WTC11 (cell line): ENCODE measurements around the gene PPP1R10. TPM values are rescaled to one million over a fixed set of nuclear protein-coding genes. Genes with fewer than 3 reads are reported as not detected.

Experiments used
- ATAC-seq: fragments of 200-7000 bp; cut with Tn5 transposase; 2 replicates; pipeline ENCODE4 v1.10.0; 2021; ENCODE audit warnings: mild to moderate bottlenecking, moderate library complexity
- CTCF ChIA-PET: fragments of 300-600 bp; sonication (Branson Sonifier 250); formaldehyde crosslinking; loops from one replicate; lab custom pipeline; 2021; ENCODE audit warnings: antibody characterized with exemption; lab: Charles Lee
- POLR2A ChIA-PET: fragments of 350-600 bp; sonication (Branson Sonifier 250); formaldehyde crosslinking; loops from one replicate; lab custom pipeline; 2021; ENCODE audit warnings: antibody characterized with exemption; lab: Charles Lee
- DNase-seq: peaks from one replicate; pipeline ENCODE4 v3.0.0; 2021; ENCODE audit warnings: low spot score
- H3K27ac Mint-ChIP-seq: 2 replicates; pipeline ENCODE4 v1.8.0; 2021; ENCODE audit warnings: mixed read lengths
- H3K27me3 Mint-ChIP-seq: 2 replicates; pipeline ENCODE4 v1.8.0; 2021; ENCODE audit warnings: low read depth, mild to moderate bottlenecking, moderate library complexity, mixed read lengths
- H3K36me3 Mint-ChIP-seq: 2 replicates; pipeline ENCODE4 v1.8.0; 2021; ENCODE audit warnings: mixed read lengths
- H3K4me1 Mint-ChIP-seq: 2 replicates; pipeline ENCODE4 v1.8.0; 2022; ENCODE audit warnings: mixed read lengths
- H3K4me3 Mint-ChIP-seq: 2 replicates; pipeline ENCODE4 v1.8.0; 2021; ENCODE audit warnings: mild to moderate bottlenecking, moderate library complexity, mixed read lengths
- H3K9me3 Mint-ChIP-seq: 2 replicates; pipeline ENCODE4 v1.8.0; 2021; ENCODE audit warnings: mixed read lengths
- AFF4 ChIP-seq: sonication (generic); formaldehyde crosslinking; IDR thresholded peaks from 2 replicates; pipeline ENCODE4 v1.8.1; 2023; ENCODE audit warnings: mild to moderate bottlenecking, missing genetic modification reagents, borderline replicate concordance
- CREM ChIP-seq: sonication (generic); formaldehyde crosslinking; IDR thresholded peaks from 2 replicates; pipeline ENCODE4 v1.8.1; 2022; ENCODE audit warnings: mild to moderate bottlenecking, missing genetic modification reagents, moderate library complexity
- EMX1 ChIP-seq: fragments of 250-450 bp; sonication (Bioruptor Pico); IDR thresholded peaks from 2 replicates; pipeline ENCODE4 v1.8.0; 2021; ENCODE audit warnings: mild to moderate bottlenecking
- ERG ChIP-seq: fragments of 250-450 bp; sonication (Bioruptor Pico); IDR thresholded peaks from 2 replicates; pipeline ENCODE4 v1.8.0; 2021; ENCODE audit warnings: mild to moderate bottlenecking
- ETV6 ChIP-seq: sonication (generic); formaldehyde crosslinking; IDR thresholded peaks from 2 replicates; pipeline ENCODE4 v1.8.1; 2022; ENCODE audit warnings: mild to moderate bottlenecking, missing genetic modification reagents
- FOXJ3 ChIP-seq: sonication (generic); formaldehyde crosslinking; IDR thresholded peaks from 2 replicates; pipeline ENCODE4 v1.9.0; 2021; ENCODE audit warnings: missing genetic modification reagents, mild to moderate bottlenecking, borderline replicate concordance
- GABPB1 ChIP-seq: sonication (generic); formaldehyde crosslinking; IDR thresholded peaks from 2 replicates; pipeline ENCODE4 v1.8.1; 2023; ENCODE audit warnings: mild to moderate bottlenecking, missing genetic modification reagents
- IRF2 ChIP-seq: sonication (generic); formaldehyde crosslinking; IDR thresholded peaks from 2 replicates; pipeline ENCODE4 v1.8.0; 2022; ENCODE audit warnings: low read depth, missing genetic modification reagents, borderline replicate concordance
- NFATC4 ChIP-seq: fragments of 250-450 bp; sonication (Bioruptor Pico); IDR thresholded peaks from 2 replicates; pipeline ENCODE4 v1.9.0; 2021; ENCODE audit warnings: mild to moderate bottlenecking
- NFE2L1 ChIP-seq: sonication (generic); formaldehyde crosslinking; IDR thresholded peaks from 2 replicates; pipeline ENCODE4 v1.8.1; 2023; ENCODE audit warnings: missing genetic modification reagents
- NR2C2 ChIP-seq: sonication (generic); formaldehyde crosslinking; IDR thresholded peaks from 2 replicates; pipeline ENCODE4 v1.8.0; 2022; ENCODE audit warnings: mild to moderate bottlenecking, missing genetic modification reagents
- OVOL2 ChIP-seq: fragments of 250-450 bp; sonication (Bioruptor Pico); IDR thresholded peaks from 2 replicates; pipeline ENCODE4 v1.9.0; 2021; ENCODE audit warnings: mild to moderate bottlenecking, borderline replicate concordance
- SMAD4 ChIP-seq: sonication (generic); formaldehyde crosslinking; IDR thresholded peaks from 2 replicates; pipeline ENCODE4 v1.8.0; 2022; ENCODE audit warnings: mild to moderate bottlenecking, missing genetic modification reagents
- SOX15 ChIP-seq: fragments of 250-450 bp; sonication (Bioruptor Pico); IDR thresholded peaks from 2 replicates; pipeline ENCODE4 v1.9.0; 2021; ENCODE audit warnings: mild to moderate bottlenecking
- SP1 ChIP-seq: sonication (generic); formaldehyde crosslinking; conservative IDR thresholded peaks from 2 replicates; pipeline ENCODE4 v1.8.1; 2022; ENCODE audit warnings: missing genetic modification reagents
- TP53 ChIP-seq: sonication (generic); formaldehyde crosslinking; IDR thresholded peaks from 2 replicates; pipeline ENCODE4 v1.8.1; 2023; ENCODE audit warnings: mild to moderate bottlenecking, missing genetic modification reagents
- ZNF138 ChIP-seq: sonication (generic); formaldehyde crosslinking; conservative IDR thresholded peaks from 2 replicates; pipeline ENCODE4 v1.8.1; 2022; ENCODE audit warnings: mild to moderate bottlenecking, moderate library complexity, missing genetic modification reagents
- ZNF396 ChIP-seq: fragments of 250-450 bp; sonication (Bioruptor Pico); IDR thresholded peaks from 2 replicates; pipeline ENCODE4 v1.8.0; 2021; ENCODE audit warnings: mild to moderate bottlenecking, moderate library complexity, borderline replicate concordance
- total RNA-seq: library from RNA; stranded (reverse); gene quantifications from 3 replicates; pipeline ENCODE4 v1.2.3, GENCODE V29; 2021
- TF ChIP-seq, protein P1 (sequence below): sonication (generic); formaldehyde crosslinking; IDR thresholded peaks from 2 replicates; pipeline ENCODE4 v1.8.0; 2022; ENCODE audit warnings: missing genetic modification reagents
- TF ChIP-seq, protein P2 (sequence below): sonication (generic); formaldehyde crosslinking; IDR thresholded peaks from 2 replicates; pipeline ENCODE4 v1.8.1; 2022; ENCODE audit warnings: low read depth, missing genetic modification reagents, borderline replicate concordance
- TF ChIP-seq, protein P3 (sequence below): sonication (generic); formaldehyde crosslinking; IDR thresholded peaks from 2 replicates; pipeline ENCODE4 v1.8.0; 2023; ENCODE audit warnings: mild to moderate bottlenecking, missing genetic modification reagents

Gene PPP1R10
- total RNA-seq, 1 experiment from 2014 or later: 83.1 TPM

- TF ChIP-seq, protein P1, sequence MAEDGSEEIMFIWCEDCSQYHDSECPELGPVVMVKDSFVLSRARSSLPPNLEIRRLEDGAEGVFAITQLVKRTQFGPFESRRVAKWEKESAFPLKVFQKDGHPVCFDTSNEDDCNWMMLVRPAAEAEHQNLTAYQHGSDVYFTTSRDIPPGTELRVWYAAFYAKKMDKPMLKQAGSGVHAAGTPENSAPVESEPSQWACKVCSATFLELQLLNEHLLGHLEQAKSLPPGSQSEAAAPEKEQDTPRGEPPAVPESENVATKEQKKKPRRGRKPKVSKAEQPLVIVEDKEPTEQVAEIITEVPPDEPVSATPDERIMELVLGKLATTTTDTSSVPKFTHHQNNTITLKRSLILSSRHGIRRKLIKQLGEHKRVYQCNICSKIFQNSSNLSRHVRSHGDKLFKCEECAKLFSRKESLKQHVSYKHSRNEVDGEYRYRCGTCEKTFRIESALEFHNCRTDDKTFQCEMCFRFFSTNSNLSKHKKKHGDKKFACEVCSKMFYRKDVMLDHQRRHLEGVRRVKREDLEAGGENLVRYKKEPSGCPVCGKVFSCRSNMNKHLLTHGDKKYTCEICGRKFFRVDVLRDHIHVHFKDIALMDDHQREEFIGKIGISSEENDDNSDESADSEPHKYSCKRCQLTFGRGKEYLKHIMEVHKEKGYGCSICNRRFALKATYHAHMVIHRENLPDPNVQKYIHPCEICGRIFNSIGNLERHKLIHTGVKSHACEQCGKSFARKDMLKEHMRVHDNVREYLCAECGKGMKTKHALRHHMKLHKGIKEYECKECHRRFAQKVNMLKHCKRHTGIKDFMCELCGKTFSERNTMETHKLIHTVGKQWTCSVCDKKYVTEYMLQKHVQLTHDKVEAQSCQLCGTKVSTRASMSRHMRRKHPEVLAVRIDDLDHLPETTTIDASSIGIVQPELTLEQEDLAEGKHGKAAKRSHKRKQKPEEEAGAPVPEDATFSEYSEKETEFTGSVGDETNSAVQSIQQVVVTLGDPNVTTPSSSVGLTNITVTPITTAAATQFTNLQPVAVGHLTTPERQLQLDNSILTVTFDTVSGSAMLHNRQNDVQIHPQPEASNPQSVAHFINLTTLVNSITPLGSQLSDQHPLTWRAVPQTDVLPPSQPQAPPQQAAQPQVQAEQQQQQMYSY (CRISPR knock-in tag): peak; percentile 43; the same call in 1 of the 2 replicates
- TF ChIP-seq SOX15 (CRISPR knock-in tag): no peak
- peak; percentile 89 for TF ChIP-seq CREM (CRISPR knock-in tag)
- peak; percentile 75 for TF ChIP-seq SP1 (CRISPR knock-in tag)
- TF ChIP-seq NFE2L1 (CRISPR knock-in tag): peak; percentile 15; the same call in 1 of the 2 replicates
- no peak for TF ChIP-seq SMAD4
- TF ChIP-seq ETV6: no peak
- peak; percentile 61 for TF ChIP-seq GABPB1
- TF ChIP-seq OVOL2 (CRISPR knock-in tag): no peak
- TF ChIP-seq TP53: no peak
- no peak for TF ChIP-seq ZNF396 (CRISPR knock-in tag)
- peak; percentile 81 for TF ChIP-seq NFATC4 (CRISPR knock-in tag)
- TF ChIP-seq NR2C2: peak; percentile 87
- TF ChIP-seq, protein P2, sequence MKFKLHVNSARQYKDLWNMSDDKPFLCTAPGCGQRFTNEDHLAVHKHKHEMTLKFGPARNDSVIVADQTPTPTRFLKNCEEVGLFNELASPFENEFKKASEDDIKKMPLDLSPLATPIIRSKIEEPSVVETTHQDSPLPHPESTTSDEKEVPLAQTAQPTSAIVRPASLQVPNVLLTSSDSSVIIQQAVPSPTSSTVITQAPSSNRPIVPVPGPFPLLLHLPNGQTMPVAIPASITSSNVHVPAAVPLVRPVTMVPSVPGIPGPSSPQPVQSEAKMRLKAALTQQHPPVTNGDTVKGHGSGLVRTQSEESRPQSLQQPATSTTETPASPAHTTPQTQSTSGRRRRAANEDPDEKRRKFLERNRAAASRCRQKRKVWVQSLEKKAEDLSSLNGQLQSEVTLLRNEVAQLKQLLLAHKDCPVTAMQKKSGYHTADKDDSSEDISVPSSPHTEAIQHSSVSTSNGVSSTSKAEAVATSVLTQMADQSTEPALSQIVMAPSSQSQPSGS (CRISPR knock-in tag): no peak
These were observed 9.7 kb upstream of the PPP1R10 start, which contains the start of gene ATAT1 (continued) for GRCh38 chr6:30626484-30627366.

DNA sequence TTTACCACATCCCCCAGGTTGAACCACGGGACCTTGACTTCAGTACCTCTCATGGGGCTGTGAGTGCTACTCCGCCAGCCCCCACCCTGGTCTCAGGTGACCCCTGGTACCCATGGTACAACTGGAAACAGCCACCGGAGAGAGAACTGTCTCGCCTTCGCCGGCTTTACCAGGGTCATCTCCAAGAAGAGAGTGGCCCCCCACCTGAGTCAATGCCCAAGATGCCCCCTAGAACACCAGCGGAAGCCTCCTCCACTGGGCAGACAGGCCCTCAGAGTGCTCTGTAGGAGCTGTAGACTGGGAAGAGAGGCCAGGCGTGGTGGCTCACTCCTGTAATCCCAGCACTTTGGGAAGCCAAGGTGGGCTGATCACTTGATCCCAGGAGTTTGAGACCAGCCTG, 8.5 kb upstream of the PPP1R10 start:
- Mint-ChIP-seq H3K4me3 (no peak overlapping the region), H3K27me3 (no peaks in the 10 kb centered on the region), H3K27ac (no peak overlapping the region), H3K36me3 (peaks cover 59% of the 10 kb centered on the region), H3K4me1 (peaks cover 14% of the 10 kb centered on the region), H3K9me3 (no peaks in the 10 kb centered on the region)
- CTCF ChIA-PET: interaction anchor here (0.9 to 1.4 kb wide), 5 partner anchors 8 to 105 kb away, joined by 3 to 6 read pairs (median 5); partner anchors contain the start of genes DHX16, MRPS18B and PPP1R10
- DNase-seq (no peak), ATAC-seq (no peak)
- POLR2A ChIA-PET: no interaction called here
- TF ChIP-seq EMX1 (CRISPR knock-in tag): no peak
- no peak for TF ChIP-seq ZNF138 (CRISPR knock-in tag)
- TF ChIP-seq, protein P3, sequence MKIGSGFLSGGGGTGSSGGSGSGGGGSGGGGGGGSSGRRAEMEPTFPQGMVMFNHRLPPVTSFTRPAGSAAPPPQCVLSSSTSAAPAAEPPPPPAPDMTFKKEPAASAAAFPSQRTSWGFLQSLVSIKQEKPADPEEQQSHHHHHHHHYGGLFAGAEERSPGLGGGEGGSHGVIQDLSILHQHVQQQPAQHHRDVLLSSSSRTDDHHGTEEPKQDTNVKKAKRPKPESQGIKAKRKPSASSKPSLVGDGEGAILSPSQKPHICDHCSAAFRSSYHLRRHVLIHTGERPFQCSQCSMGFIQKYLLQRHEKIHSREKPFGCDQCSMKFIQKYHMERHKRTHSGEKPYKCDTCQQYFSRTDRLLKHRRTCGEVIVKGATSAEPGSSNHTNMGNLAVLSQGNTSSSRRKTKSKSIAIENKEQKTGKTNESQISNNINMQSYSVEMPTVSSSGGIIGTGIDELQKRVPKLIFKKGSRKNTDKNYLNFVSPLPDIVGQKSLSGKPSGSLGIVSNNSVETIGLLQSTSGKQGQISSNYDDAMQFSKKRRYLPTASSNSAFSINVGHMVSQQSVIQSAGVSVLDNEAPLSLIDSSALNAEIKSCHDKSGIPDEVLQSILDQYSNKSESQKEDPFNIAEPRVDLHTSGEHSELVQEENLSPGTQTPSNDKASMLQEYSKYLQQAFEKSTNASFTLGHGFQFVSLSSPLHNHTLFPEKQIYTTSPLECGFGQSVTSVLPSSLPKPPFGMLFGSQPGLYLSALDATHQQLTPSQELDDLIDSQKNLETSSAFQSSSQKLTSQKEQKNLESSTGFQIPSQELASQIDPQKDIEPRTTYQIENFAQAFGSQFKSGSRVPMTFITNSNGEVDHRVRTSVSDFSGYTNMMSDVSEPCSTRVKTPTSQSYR (CRISPR knock-in tag): no peak
- TF ChIP-seq FOXJ3: no peak
- TF ChIP-seq SOX15 (CRISPR knock-in tag): no peak
- TF ChIP-seq NR2C2: no peak
- no peak for TF ChIP-seq AFF4 (CRISPR knock-in tag)
- no peak for TF ChIP-seq ERG
- TF ChIP-seq IRF2 (CRISPR knock-in tag): no peak
- TF ChIP-seq, protein P2 (CRISPR knock-in tag): no peak
- no peak for TF ChIP-seq GABPB1
